HG03175 (cell line): Measurements from ENCODE around the gene PAM.

Experiments used
- ATAC-seq: cut with Tn5 transposase; IDR thresholded peaks from one replicate; pipeline ENCODE4 v1.9.1; 2021; ENCODE audit warnings: mild to moderate bottlenecking, moderate library complexity; ENCODE audit not compliant: unreplicated experiment

Gene PAM

GRCh38 chr5:102777099-102777498 is 22.0 kb downstream of the PAM start:
- no peak for ATAC-seq

- ATAC-seq, result peak; percentile 72
Observed at GRCh38 chr5:102778478-102778877, 23.4 kb downstream of the PAM start.

- ATAC-seq, result no peak
Observed at GRCh38 chr5:102781359-102781758, 26.3 kb downstream of the PAM start.

- no peak for ATAC-seq
Observed at GRCh38 chr5:102781786-102782185, 26.7 kb downstream of the PAM start.

GRCh38 chr5:102782217-102782872 is 27.2 kb downstream of the PAM start:
- ATAC-seq, result no peak

- ATAC-seq, result no peak
Observed at GRCh38 chr5:102787134-102787533, 32.0 kb downstream of the PAM start.

GRCh38 chr5:102788788-102789187 is 33.7 kb downstream of the PAM start:
- no peak for ATAC-seq

- no peak for ATAC-seq
Observed at GRCh38 chr5:102789469-102789868, 34.4 kb downstream of the PAM start.

GRCh38 chr5:102790748-102791147 is 35.6 kb downstream of the PAM start:
- ATAC-seq, result no peak

- no peak for ATAC-seq
Observed at GRCh38 chr5:102792705-102793104, 37.6 kb downstream of the PAM start.

- ATAC-seq, result no peak
Observed at GRCh38 chr5:102794047-102794446, 38.9 kb downstream of the PAM start.

GRCh38 chr5:102794677-102795331 is 39.7 kb downstream of the PAM start:
- ATAC-seq, result no peak

GRCh38 chr5:102795526-102795925 is 40.4 kb downstream of the PAM start:
- no peak for ATAC-seq

GRCh38 chr5:102796009-102796408 is 40.9 kb downstream of the PAM start:
- no peak for ATAC-seq

- ATAC-seq, result no peak
Observed at GRCh38 chr5:102796498-102796897, 41.4 kb downstream of the PAM start.

- no peak for ATAC-seq
Observed at GRCh38 chr5:102797322-102797884, 42.3 kb downstream of the PAM start.

GRCh38 chr5:102798104-102798785 is 43.1 kb downstream of the PAM start:
- no peak for ATAC-seq

GRCh38 chr5:102799017-102799416 is 43.9 kb downstream of the PAM start:
- no peak for ATAC-seq

GRCh38 chr5:102800427-102800826 is 45.3 kb downstream of the PAM start:
- ATAC-seq, result no peak

- peak; percentile 66 for ATAC-seq
Observed at GRCh38 chr5:102801371-102801770, 46.3 kb downstream of the PAM start.

- ATAC-seq, result no peak
Observed at GRCh38 chr5:102802708-102803458, 47.8 kb downstream of the PAM start.
